A549 (cell line): ENCODE results near the gene CLCN4. TPM values are rescaled to one million over a fixed set of nuclear protein-coding genes. Genes with fewer than 3 reads are reported as not detected.

Experiments used
- ATAC-seq, 2 experiments: fragments of 200-7000 bp in 1 of 2; fragments of >200 bp in 1 of 2; cut with Nextera tagmentation in 1 of 2; cut with Tn5 transposase in 1 of 2; 3 replicates each; pipeline versions ENCODE4 v1.8.0 to v1.9.1; 2018 to 2020; ENCODE audit warnings: mild to moderate bottlenecking in 1 of 2, moderate library complexity in 1 of 2
- CTCF ChIA-PET: fragments of 300-600 bp; sonication (Branson Sonifier 250); formaldehyde crosslinking; extraction: SDS; loops from one replicate; lab custom pipeline; 2021; ENCODE audit warnings: antibody characterized with exemption, inconsistent platforms; lab: Yijun Ruan, JAX
- POLR2A ChIA-PET: fragments of 350-600 bp; formaldehyde crosslinking; extraction: SDS; loops from one replicate; lab custom pipeline; 2021; ENCODE audit warnings: antibody characterized with exemption, inconsistent platforms; lab: Yijun Ruan, JAX
- DNase-seq, 2 experiments: peaks; one replicate each; pipeline versions ENCODE4 v3.0.0 to v3.0.0-alpha.2; 2011 to 2016; ENCODE audit warnings: low read depth in 1 of 2, low spot score in 1 of 2
- FAIRE-seq: peaks from 2 replicates; lab custom pipeline; 2011; peaks lifted over from hg19 to GRCh38; lab: Jason Lieb, UNC
- H3K27ac ChIP-seq, 2 experiments: fragments of >200 bp; sonication (Bioruptor Twin); formaldehyde crosslinking; 3 replicates each; pipeline ENCODE4 v1.5.1; 2016 to 2017
- H3K4me1 ChIP-seq: fragments of >200 bp; sonication (Bioruptor Twin); formaldehyde crosslinking; 3 replicates; pipeline ENCODE4 v1.6.1; 2016
- H3K4me2 ChIP-seq: fragments of >200 bp; sonication (Bioruptor Twin); formaldehyde crosslinking; 3 replicates; pipeline ENCODE4 v1.6.1; 2016
- H3K4me3 ChIP-seq: fragments of >200 bp; sonication (Bioruptor Twin); formaldehyde crosslinking; 3 replicates; pipeline ENCODE4 v1.5.1; 2016
- H3K9me3 ChIP-seq: fragments of >200 bp; sonication (Bioruptor Twin); formaldehyde crosslinking; 3 replicates; pipeline ENCODE4 v1.6.1; 2016
- CEBPB ChIP-seq, 2 experiments: fragments of >200 bp in 1 of 2; sonication (Bioruptor Twin) in 1 of 2; formaldehyde crosslinking in 1 of 2; IDR thresholded peaks; 2 replicates each; pipeline ENCODE4 v1.6.1; 2012 to 2016
- EHMT2 ChIP-seq: fragments of 200-600 bp; sonication (generic); IDR thresholded peaks from 2 replicates; pipeline ENCODE4 v1.6.1; 2016; ENCODE audit warnings: antibody characterized with exemption, low read depth, mild to moderate bottlenecking, moderate library complexity
- ESRRA ChIP-seq: fragments of 150-350 bp; IDR thresholded peaks from 2 replicates; pipeline ENCODE4 v1.6.1; 2014; ENCODE audit warnings: mild to moderate bottlenecking, low read length, borderline replicate concordance
- HOXA7 ChIP-seq: fragments of 250-450 bp; sonication (Bioruptor Pico); IDR thresholded peaks from 2 replicates; pipeline ENCODE4 v1.5.0; 2020; ENCODE audit warnings: mild to moderate bottlenecking, moderate library complexity
- KDM5A ChIP-seq: fragments of 200-600 bp; sonication (generic); IDR thresholded peaks from 2 replicates; pipeline ENCODE4 v1.6.1; 2016; ENCODE audit warnings: antibody characterized with exemption, mild to moderate bottlenecking
- MAFK ChIP-seq: fragments of 450-650 bp; IDR thresholded peaks from 2 replicates; pipeline ENCODE4 v1.6.1; 2014; ENCODE audit not compliant: partially characterized antibody
- MAX ChIP-seq: IDR thresholded peaks from 2 replicates; pipeline ENCODE4 v1.6.1; 2012
- NR3C1 ChIP-seq: fragments of >200 bp; sonication (Bioruptor Twin); formaldehyde crosslinking; IDR thresholded peaks from 3 replicates; pipeline ENCODE4 v1.6.1; 2017
- SREBF2 ChIP-seq: fragments of 450-650 bp; IDR thresholded peaks from 2 replicates; pipeline ENCODE4 v1.6.1; 2014; ENCODE audit warnings: mild to moderate bottlenecking, moderate library complexity
- TFCP2L1 ChIP-seq: fragments of 250-450 bp; sonication (Bioruptor Pico); IDR thresholded peaks from 2 replicates; pipeline ENCODE4 v1.5.0; 2021; ENCODE audit warnings: mild to moderate bottlenecking
- ZC3H11A ChIP-seq: fragments of 450-650 bp; IDR thresholded peaks from 2 replicates; pipeline ENCODE4 v1.6.1; 2014; ENCODE audit warnings: antibody characterized with exemption, mild to moderate bottlenecking
- ZNF302 ChIP-seq: fragments of 250-450 bp; sonication (Bioruptor Pico); IDR thresholded peaks from 2 replicates; pipeline ENCODE4 v1.9.0; 2021; ENCODE audit warnings: inconsistent platforms, mild to moderate bottlenecking, moderate library complexity
- WGBS: methylation state at CpG from one replicate; pipeline ENCODE4 v1.1.6; 2017; ENCODE audit errors: missing lambda C conversion rate; 5-methylcytosine and 5-hydroxymethylcytosine counted together
- polyA plus RNA-seq, 4 experiments: library from polyadenylated mRNA; depleted of rRNA in 3 of 4; stranded (reverse); fragments of >200 nt; fragmentation: RNase III in 1 of 4; extraction: RNeasy Plus Mini Kit Qiagen cat#74134 plus additional on column Dnase treatment in 1 of 4; gene quantifications; 2 replicates in 3 of 4; 3 replicates in 1 of 4; pipeline ENCODE4 v1.2.3, GENCODE V29; 2011 to 2017
- TF ChIP-seq, protein P1 (sequence below): IDR thresholded peaks from 2 replicates; pipeline ENCODE4 v1.6.1; 2012; ENCODE audit warnings: low read depth, borderline replicate concordance
- TF ChIP-seq, protein P2 (sequence below): fragments of 200-600 bp; sonication (generic); IDR thresholded peaks from 2 replicates; pipeline ENCODE4 v1.6.1; 2016; ENCODE audit warnings: antibody characterized with exemption, mild to moderate bottlenecking, moderate library complexity
- TF ChIP-seq, protein P3 (sequence below): fragments of 250-450 bp; sonication (Bioruptor Pico); IDR thresholded peaks from 2 replicates; pipeline ENCODE4 v1.5.0; 2020; ENCODE audit warnings: low read depth, mild to moderate bottlenecking, moderate library complexity
- TF ChIP-seq, protein P4 (sequence below): IDR thresholded peaks from 2 replicates; pipeline ENCODE4 v1.6.1; 2012
- TF ChIP-seq, protein P5 (sequence below): fragments of >200 bp; sonication (Bioruptor Twin); formaldehyde crosslinking; IDR thresholded peaks from 2 replicates; pipeline ENCODE4 v1.6.1; 2016
- TF ChIP-seq, protein P6 (sequence below): fragments of 450-650 bp; IDR thresholded peaks from 2 replicates; pipeline ENCODE4 v1.6.1; 2014; ENCODE audit warnings: antibody characterized with exemption

CLCN4 gene
- polyA plus RNA-seq, 2 of the 4 experiments (the other 2 are of a cell fraction), result 2.8 to 4.7 TPM

DNA sequence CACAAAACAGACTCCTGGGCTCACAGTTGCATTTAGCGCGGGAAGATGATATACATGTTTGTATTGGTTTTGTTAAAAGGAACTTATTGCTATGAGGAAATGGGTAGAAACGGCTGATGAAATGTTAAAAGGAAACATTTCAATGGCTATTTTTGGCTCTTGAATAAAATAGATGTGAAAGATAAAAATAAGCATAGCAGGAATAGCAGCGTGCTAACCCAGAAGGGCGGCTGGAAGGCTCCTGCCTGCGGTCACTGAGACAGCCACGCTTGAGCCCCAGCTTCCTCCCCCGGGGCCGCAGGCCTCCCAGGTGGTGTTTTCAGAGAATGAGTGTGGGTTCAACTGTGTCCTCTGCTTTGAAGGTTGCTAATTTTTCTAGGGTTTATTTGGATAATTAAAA, 35.0 kb upstream of the CLCN4 start (continued):
- TF ChIP-seq, protein P1, sequence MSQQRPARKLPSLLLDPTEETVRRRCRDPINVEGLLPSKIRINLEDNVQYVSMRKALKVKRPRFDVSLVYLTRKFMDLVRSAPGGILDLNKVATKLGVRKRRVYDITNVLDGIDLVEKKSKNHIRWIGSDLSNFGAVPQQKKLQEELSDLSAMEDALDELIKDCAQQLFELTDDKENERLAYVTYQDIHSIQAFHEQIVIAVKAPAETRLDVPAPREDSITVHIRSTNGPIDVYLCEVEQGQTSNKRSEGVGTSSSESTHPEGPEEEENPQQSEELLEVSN, result no peak
- TF ChIP-seq, protein P2, sequence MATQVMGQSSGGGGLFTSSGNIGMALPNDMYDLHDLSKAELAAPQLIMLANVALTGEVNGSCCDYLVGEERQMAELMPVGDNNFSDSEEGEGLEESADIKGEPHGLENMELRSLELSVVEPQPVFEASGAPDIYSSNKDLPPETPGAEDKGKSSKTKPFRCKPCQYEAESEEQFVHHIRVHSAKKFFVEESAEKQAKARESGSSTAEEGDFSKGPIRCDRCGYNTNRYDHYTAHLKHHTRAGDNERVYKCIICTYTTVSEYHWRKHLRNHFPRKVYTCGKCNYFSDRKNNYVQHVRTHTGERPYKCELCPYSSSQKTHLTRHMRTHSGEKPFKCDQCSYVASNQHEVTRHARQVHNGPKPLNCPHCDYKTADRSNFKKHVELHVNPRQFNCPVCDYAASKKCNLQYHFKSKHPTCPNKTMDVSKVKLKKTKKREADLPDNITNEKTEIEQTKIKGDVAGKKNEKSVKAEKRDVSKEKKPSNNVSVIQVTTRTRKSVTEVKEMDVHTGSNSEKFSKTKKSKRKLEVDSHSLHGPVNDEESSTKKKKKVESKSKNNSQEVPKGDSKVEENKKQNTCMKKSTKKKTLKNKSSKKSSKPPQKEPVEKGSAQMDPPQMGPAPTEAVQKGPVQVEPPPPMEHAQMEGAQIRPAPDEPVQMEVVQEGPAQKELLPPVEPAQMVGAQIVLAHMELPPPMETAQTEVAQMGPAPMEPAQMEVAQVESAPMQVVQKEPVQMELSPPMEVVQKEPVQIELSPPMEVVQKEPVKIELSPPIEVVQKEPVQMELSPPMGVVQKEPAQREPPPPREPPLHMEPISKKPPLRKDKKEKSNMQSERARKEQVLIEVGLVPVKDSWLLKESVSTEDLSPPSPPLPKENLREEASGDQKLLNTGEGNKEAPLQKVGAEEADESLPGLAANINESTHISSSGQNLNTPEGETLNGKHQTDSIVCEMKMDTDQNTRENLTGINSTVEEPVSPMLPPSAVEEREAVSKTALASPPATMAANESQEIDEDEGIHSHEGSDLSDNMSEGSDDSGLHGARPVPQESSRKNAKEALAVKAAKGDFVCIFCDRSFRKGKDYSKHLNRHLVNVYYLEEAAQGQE, result no peak
- TF ChIP-seq, protein P3, sequence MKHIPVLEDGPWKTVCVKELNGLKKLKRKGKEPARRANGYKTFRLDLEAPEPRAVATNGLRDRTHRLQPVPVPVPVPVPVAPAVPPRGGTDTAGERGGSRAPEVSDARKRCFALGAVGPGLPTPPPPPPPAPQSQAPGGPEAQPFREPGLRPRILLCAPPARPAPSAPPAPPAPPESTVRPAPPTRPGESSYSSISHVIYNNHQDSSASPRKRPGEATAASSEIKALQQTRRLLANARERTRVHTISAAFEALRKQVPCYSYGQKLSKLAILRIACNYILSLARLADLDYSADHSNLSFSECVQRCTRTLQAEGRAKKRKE (CRISPR knock-in tag), result no peak
- TF ChIP-seq MAX, result no peak
- no peak for TF ChIP-seq CEBPB (IDR thresholded peaks at IDR 0.05)
- no peak for TF ChIP-seq ZC3H11A
- TF ChIP-seq, protein P4, sequence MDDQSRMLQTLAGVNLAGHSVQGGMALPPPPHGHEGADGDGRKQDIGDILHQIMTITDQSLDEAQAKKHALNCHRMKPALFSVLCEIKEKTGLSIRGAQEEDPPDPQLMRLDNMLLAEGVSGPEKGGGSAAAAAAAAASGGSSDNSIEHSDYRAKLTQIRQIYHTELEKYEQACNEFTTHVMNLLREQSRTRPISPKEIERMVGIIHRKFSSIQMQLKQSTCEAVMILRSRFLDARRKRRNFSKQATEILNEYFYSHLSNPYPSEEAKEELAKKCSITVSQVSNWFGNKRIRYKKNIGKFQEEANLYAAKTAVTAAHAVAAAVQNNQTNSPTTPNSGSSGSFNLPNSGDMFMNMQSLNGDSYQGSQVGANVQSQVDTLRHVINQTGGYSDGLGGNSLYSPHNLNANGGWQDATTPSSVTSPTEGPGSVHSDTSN, result no peak
- TF ChIP-seq, protein P5, sequence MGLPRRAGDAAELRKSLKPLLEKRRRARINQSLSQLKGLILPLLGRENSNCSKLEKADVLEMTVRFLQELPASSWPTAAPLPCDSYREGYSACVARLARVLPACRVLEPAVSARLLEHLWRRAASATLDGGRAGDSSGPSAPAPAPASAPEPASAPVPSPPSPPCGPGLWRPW, result no peak
- no peak for TF ChIP-seq MAFK
- no peak for TF ChIP-seq SREBF2

- Histone ChIP-seq H3K27ac (no peak overlapping the region), H3K4me2 (no peak overlapping the region), H3K4me1 (no peaks in the 10 kb centered on the region), H3K9me3 (peaks cover 34% of the 10 kb centered on the region), H3K4me3 (no peak overlapping the region)
- FAIRE-seq, result no peak
- no peak for DNase-seq
- TF ChIP-seq HOXA7 (CRISPR knock-in tag), result no peak
- TF ChIP-seq ESRRA, result no peak
- no peak for TF ChIP-seq TFCP2L1 (CRISPR knock-in tag)
- no peak for TF ChIP-seq SREBF2
- TF ChIP-seq EHMT2, result no peak
- TF ChIP-seq, protein P6, sequence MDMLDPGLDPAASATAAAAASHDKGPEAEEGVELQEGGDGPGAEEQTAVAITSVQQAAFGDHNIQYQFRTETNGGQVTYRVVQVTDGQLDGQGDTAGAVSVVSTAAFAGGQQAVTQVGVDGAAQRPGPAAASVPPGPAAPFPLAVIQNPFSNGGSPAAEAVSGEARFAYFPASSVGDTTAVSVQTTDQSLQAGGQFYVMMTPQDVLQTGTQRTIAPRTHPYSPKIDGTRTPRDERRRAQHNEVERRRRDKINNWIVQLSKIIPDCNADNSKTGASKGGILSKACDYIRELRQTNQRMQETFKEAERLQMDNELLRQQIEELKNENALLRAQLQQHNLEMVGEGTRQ, result no peak
- no peak for TF ChIP-seq NR3C1
- no peak for TF ChIP-seq KDM5A
- TF ChIP-seq ZNF302 (CRISPR knock-in tag), result no peak
- no peak for ATAC-seq
- WGBS, result 94% methylated on average over 19 of the region's 20 CpGs
- POLR2A ChIA-PET, result no interaction called here
- CTCF ChIA-PET, result no interaction called here
Measured at GRCh38 chrX:10124506-10125247, 32.1 kb upstream of the CLCN4 start.
